Measurements from ENCODE around the gene SV2C.

SV2C gene

GRCh38 chr5:76383126-76383832, 300.1 kb downstream of the SV2C start:
- in situ Hi-C loops (cut with HindIII; ENCODE audit: low pct_ligation_motif_present, low sequenced_read_pairs): no loop called here
- no peak overlapping the region for H3K27ac ChIP-seq
- no peak for DNase-seq
- no peaks in the 10 kb centered on the region for H3K36me3 ChIP-seq (replicated peaks)
- TF ChIP-seq, protein P1, sequence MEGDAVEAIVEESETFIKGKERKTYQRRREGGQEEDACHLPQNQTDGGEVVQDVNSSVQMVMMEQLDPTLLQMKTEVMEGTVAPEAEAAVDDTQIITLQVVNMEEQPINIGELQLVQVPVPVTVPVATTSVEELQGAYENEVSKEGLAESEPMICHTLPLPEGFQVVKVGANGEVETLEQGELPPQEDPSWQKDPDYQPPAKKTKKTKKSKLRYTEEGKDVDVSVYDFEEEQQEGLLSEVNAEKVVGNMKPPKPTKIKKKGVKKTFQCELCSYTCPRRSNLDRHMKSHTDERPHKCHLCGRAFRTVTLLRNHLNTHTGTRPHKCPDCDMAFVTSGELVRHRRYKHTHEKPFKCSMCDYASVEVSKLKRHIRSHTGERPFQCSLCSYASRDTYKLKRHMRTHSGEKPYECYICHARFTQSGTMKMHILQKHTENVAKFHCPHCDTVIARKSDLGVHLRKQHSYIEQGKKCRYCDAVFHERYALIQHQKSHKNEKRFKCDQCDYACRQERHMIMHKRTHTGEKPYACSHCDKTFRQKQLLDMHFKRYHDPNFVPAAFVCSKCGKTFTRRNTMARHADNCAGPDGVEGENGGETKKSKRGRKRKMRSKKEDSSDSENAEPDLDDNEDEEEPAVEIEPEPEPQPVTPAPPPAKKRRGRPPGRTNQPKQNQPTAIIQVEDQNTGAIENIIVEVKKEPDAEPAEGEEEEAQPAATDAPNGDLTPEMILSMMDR (IDR thresholded peaks at IDR 0.05; ENCODE audit: low read depth, low read length, missing control alignments): no peak
- no peak overlapping the region for H3K4me3 ChIP-seq (ENCODE audit: low read depth, low read length)
- no peaks in the 10 kb centered on the region for H3K27me3 ChIP-seq (replicated peaks)

GRCh38 chr5:76384189-76384588, 301.0 kb downstream of the SV2C start:
- in situ Hi-C loops (cut with HindIII; ENCODE audit: low pct_ligation_motif_present, low sequenced_read_pairs): no loop called here

DNA sequence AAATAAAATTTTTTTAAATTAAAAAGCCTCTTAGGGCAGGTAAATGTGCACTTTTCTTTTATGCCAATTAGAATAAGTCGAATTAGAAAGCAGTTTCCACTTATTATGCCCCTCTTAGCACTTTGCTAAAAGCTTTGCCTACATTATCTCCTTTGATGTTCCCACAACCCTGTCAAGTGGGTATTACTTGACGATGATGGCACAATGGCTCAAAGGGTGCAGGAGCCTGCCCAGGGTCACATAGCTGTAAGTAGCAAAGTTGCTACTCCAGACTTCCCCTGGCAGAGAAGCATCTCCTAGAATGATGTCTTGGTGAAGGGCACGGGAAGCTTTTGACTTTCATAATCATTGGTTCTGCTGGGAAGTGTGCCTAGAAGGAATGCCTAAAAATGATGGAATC, 301.5 kb downstream of the SV2C start:
- in situ Hi-C loops (cut with HindIII; ENCODE audit: low pct_ligation_motif_present, low sequenced_read_pairs): no loop called here
- no peaks in the 10 kb centered on the region for H3K27me3 ChIP-seq (replicated peaks)
- H3K36me3 ChIP-seq (replicated peaks): no peaks in the 10 kb centered on the region
- H3K4me3 ChIP-seq (ENCODE audit: low read depth, low read length): no peak overlapping the region
- TF ChIP-seq, protein P1 (IDR thresholded peaks at IDR 0.05; ENCODE audit: low read depth, low read length, missing control alignments): no peak
- DNase-seq: no peak
- no peak overlapping the region for H3K27ac ChIP-seq

More at GRCh38 chr5:76384189-76384588, 301.0 kb downstream of the SV2C start:
- TF ChIP-seq, protein P1 (IDR thresholded peaks at IDR 0.05; ENCODE audit: low read depth, low read length, missing control alignments): no peak
- H3K4me3 ChIP-seq (ENCODE audit: low read depth, low read length): no peak overlapping the region
- no peaks in the 10 kb centered on the region for H3K27me3 ChIP-seq (replicated peaks)
- DNase-seq: no peak
- H3K36me3 ChIP-seq (replicated peaks): no peaks in the 10 kb centered on the region
- H3K27ac ChIP-seq: no peak overlapping the region

DNA sequence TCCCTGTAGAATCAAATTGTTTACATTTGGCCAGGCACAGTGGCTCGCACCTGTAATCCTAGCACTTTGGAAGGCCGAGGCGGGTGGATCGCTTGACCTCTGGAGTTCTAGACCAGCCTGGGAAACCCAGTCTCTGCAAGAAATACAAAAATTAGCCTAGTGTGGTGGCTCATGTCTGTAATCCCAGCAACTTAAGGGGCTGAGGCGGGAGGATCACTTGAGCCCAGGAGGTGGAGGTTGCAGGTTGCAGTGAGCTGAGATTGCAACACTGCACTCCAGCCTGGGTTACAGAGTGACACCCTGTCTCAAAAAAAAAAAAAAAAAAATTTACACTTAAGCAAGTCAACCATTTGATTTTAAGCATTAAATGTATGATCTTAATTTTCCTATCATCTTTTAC, 302.4 kb downstream of the SV2C start:
- no peak overlapping the region for H3K27ac ChIP-seq
- no peak for DNase-seq
- H3K36me3 ChIP-seq (replicated peaks): no peaks in the 10 kb centered on the region
- no peaks in the 10 kb centered on the region for H3K27me3 ChIP-seq (replicated peaks)
- TF ChIP-seq, protein P1 (IDR thresholded peaks at IDR 0.05; ENCODE audit: low read depth, low read length, missing control alignments): no peak
- in situ Hi-C loops (cut with HindIII; ENCODE audit: low pct_ligation_motif_present, low sequenced_read_pairs): no loop called here
- no peak overlapping the region for H3K4me3 ChIP-seq (ENCODE audit: low read depth, low read length)

DNA sequence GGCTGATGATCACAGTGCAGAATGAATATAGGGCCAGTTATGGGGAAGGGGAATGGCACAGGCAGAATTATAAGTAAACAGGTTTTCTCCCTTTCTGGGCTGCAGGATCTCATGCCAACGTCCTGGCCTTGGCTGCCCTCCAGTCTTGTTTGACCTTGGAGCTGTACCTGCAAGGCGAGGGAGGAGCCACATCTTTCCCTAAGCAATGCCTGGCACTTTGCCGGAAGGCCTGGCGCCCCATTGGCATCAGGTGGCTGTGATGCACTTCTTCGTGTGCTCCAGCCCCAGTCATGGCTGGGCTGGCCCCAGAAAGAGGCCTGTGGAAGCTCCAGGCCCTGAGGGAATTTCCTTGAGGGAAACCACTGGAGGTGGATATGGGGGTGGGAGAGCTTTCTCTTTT, 303.2 kb downstream of the SV2C start:
- in situ Hi-C loops (cut with HindIII; ENCODE audit: low pct_ligation_motif_present, low sequenced_read_pairs): no loop called here
- TF ChIP-seq, protein P1 (IDR thresholded peaks at IDR 0.05; ENCODE audit: low read depth, low read length, missing control alignments): no peak
- no peak overlapping the region for H3K4me3 ChIP-seq (ENCODE audit: low read depth, low read length)
- DNase-seq: no peak
- no peak overlapping the region for H3K27ac ChIP-seq
- H3K27me3 ChIP-seq (replicated peaks): no peaks in the 10 kb centered on the region
- H3K36me3 ChIP-seq (replicated peaks): no peaks in the 10 kb centered on the region

DNA sequence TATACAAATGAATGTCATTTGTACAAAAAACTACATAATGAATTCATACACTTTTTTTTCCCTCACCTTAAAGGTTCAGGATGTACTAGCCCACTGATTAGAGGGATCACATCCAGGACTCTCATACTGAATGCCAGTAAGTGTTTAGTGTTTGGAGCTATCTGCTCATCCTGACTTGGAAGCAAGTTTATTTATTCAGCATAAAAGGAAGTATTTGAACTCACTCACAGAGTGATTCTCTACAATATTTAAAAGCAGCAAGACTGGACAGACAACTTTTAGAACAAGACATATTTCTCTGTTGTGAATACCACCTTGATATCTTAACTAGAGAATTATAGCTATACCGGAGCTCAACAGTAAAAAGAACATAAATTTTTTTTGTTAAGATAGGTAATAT, 305.1 kb downstream of the SV2C start:
- TF ChIP-seq, protein P1 (IDR thresholded peaks at IDR 0.05; ENCODE audit: low read depth, low read length, missing control alignments): no peak
- in situ Hi-C loops (cut with HindIII; ENCODE audit: low pct_ligation_motif_present, low sequenced_read_pairs): no loop called here
- Histone ChIP-seq H3K27ac (no peak overlapping the region), H3K27me3 (replicated peaks) (no peaks in the 10 kb centered on the region), H3K36me3 (replicated peaks) (no peaks in the 10 kb centered on the region), H3K4me3 (ENCODE audit: low read depth, low read length) (no peak overlapping the region)
- DNase-seq: no peak

Data from brain microvascular endothelial cell (primary cell).